ENCODE measurements around the gene TNFRSF12A.
A peak's percentile ranks its signal among the peaks of the same experiment; 100 is the strongest.

Gene TNFRSF12A

DNA sequence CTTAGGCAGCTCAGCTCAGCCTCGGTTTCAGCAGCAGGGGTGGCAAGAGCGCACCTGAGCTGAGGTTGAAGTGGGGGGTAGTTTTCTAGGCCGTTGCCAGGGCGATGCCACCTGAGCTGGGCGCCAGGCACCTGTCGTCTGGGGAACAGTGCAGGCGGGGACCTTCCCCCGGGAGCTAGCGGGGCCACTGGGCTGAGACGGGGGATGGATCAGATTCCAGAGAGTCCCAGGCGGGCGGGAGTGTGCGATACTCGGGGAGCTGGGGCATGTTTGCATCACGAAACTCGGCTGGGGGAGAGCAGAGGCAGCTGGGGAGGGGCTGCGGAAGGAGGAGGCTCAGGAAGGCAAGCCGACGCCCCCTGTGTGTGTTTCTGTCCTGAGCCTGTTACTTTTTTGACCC, 7.9 kb upstream of the TNFRSF12A start:
- Mint-ChIP-seq H3K4me1 (ENCODE audit: low read depth) (peaks cover 24% of the 10 kb centered on the region), H3K27ac (no peak overlapping the region), H3K4me3 (no peak overlapping the region), H3K27me3 (peaks cover 61% of the 10 kb centered on the region), H3K36me3 (ENCODE audit: low read depth) (no peaks in the 10 kb centered on the region), H3K9me3 (no peaks in the 10 kb centered on the region)
- intact Hi-C loops (cut with micrococcal nuclease): no loop called here

GRCh38 chr16:3012828-3013420, 7.2 kb upstream of the TNFRSF12A start, which contains the start of gene CLDN9:
Gene CLDN9, plus strand, starts transcription at chr16:3012923. Its CDS starts 440 bp downstream, at chr16:3013363.
- Mint-ChIP-seq H3K27ac (no peak within 1 kb of the TSS), H3K4me1 (ENCODE audit: low read depth) (peaks cover 19% of the 10 kb centered on the region), H3K36me3 (ENCODE audit: low read depth) (no peaks in the 10 kb centered on the region), H3K9me3 (no peaks in the 10 kb centered on the region), H3K27me3 (peaks cover 64% of the 10 kb centered on the region), H3K4me3 (no peak within 1 kb of the TSS)
- intact Hi-C loops (cut with micrococcal nuclease): no loop called here

DNA sequence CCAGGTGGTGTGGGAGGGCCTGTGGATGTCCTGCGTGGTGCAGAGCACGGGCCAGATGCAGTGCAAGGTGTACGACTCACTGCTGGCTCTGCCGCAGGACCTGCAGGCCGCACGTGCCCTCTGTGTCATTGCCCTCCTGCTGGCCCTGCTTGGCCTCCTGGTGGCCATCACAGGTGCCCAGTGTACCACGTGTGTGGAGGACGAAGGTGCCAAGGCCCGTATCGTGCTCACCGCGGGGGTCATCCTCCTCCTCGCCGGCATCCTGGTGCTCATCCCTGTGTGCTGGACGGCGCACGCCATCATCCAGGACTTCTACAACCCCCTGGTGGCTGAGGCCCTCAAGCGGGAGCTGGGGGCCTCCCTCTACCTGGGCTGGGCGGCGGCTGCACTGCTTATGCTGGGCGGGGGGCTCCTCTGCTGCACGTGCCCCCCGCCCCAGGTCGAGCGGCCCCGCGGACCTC, 6.6 kb upstream of the TNFRSF12A start:
- no peak overlapping the region for H3K4me3 Mint-ChIP-seq
- intact Hi-C loops (cut with micrococcal nuclease): no loop called here
- peaks cover 70% of the 10 kb centered on the region for H3K27me3 Mint-ChIP-seq
- H3K4me1 Mint-ChIP-seq (ENCODE audit: low read depth): peaks cover 19% of the 10 kb centered on the region
- no peaks in the 10 kb centered on the region for H3K36me3 Mint-ChIP-seq (ENCODE audit: low read depth)
- no peak overlapping the region for H3K27ac Mint-ChIP-seq
- no peaks in the 10 kb centered on the region for H3K9me3 Mint-ChIP-seq

DNA sequence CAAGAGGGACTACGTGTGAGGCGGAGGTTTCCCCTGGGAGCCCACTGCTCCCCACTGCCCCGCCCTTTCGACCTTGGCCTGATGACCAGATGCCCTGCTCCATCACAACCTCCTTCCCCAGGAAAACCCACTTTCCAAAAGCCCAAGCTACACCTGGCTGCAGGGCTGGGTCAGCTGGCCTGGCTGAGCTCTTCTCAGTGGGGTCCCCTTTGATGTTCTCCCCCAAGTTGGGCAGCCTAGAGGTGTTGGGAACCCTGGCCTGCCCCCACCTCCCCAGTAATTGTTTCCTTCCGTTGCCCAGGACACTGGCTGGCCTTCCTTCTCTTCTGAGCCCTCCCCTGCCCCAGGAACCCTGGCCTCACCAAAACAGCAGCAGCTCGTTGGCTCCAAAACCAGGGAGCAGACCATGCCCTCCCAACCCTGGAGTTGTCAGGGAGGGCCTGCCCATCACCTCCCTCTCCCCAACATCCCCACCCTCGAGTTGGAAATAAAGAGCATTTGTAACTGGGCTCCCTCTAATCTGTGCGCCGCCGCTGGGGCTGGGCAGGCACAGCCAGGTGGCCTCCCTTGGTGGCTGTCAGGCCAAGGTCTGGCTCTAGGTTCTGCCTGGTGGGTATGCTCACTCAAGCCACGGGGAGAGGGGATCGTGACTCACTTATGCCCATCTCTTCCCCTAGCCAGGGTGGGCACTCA, 6.0 kb upstream of the TNFRSF12A start:
- Mint-ChIP-seq H3K27ac (no peak overlapping the region), H3K4me3 (no peak overlapping the region), H3K4me1 (ENCODE audit: low read depth) (peaks cover 16% of the 10 kb centered on the region), H3K9me3 (no peaks in the 10 kb centered on the region), H3K27me3 (peaks cover 76% of the 10 kb centered on the region), H3K36me3 (ENCODE audit: low read depth) (no peaks in the 10 kb centered on the region)
- intact Hi-C loops (cut with micrococcal nuclease): no loop called here

DNA sequence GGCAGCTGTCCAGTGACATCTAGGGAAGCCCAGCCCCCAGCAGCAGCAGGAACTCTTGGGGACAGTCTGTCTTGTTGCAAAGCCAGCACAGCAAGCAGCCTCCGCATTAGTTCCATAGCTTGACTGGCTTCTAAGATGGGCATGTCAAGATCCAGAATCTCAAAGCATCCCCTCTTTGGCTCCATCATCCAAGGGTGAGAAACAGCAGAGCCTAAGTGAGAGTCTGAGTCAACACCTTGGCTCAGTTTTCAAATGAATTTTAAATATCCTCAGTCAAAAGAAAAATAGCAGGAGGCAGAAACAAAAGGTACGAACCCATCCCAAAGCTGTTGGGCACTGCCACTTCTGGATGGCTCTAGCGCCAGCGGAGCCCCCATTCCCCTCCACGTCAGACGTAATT, 5.2 kb upstream of the TNFRSF12A start:
- Mint-ChIP-seq H3K36me3 (ENCODE audit: low read depth) (no peaks in the 10 kb centered on the region), H3K4me1 (ENCODE audit: low read depth) (peaks cover 24% of the 10 kb centered on the region), H3K4me3 (no peak overlapping the region), H3K27ac (no peak overlapping the region), H3K27me3 (peaks cover 82% of the 10 kb centered on the region), H3K9me3 (no peaks in the 10 kb centered on the region)
- intact Hi-C loops (cut with micrococcal nuclease): no loop called here

- no peaks in the 10 kb centered on the region for H3K9me3 Mint-ChIP-seq
- no peak overlapping the region for H3K4me3 Mint-ChIP-seq
- intact Hi-C loops (cut with micrococcal nuclease): no loop called here
- H3K27me3 Mint-ChIP-seq: peaks cover 79% of the 10 kb centered on the region
- H3K27ac Mint-ChIP-seq: no peak overlapping the region
- H3K4me1 Mint-ChIP-seq (ENCODE audit: low read depth): peaks cover 30% of the 10 kb centered on the region
- H3K36me3 Mint-ChIP-seq (ENCODE audit: low read depth): peaks cover 4% of the 10 kb centered on the region
Measured at GRCh38 chr16:3015865-3016521, 4.2 kb upstream of the TNFRSF12A start.

GRCh38 chr16:3017344-3017743, 2.8 kb upstream of the TNFRSF12A start:
- Mint-ChIP-seq H3K27me3 (peaks cover 66% of the 10 kb centered on the region), H3K9me3 (no peaks in the 10 kb centered on the region), H3K4me1 (ENCODE audit: low read depth) (peaks cover 39% of the 10 kb centered on the region), H3K4me3 (no peak overlapping the region), H3K36me3 (ENCODE audit: low read depth) (peaks cover 4% of the 10 kb centered on the region), H3K27ac (no peak overlapping the region)
- intact Hi-C loops (cut with micrococcal nuclease): no loop called here

- H3K27ac Mint-ChIP-seq: no peak within 1 kb of the TSS
- no peak within 1 kb of the TSS for H3K4me3 Mint-ChIP-seq
- H3K27me3 Mint-ChIP-seq: peaks cover 60% of the 10 kb centered on the region
Measured at GRCh38 chr16:3017794-3018506, 2.2 kb upstream of the TNFRSF12A start, which contains the start of gene CLDN6. Gene CLDN6, minus strand, starts transcription at chr16:3018183. Its CDS starts 2,162 bp downstream, at chr16:3016021.

DNA sequence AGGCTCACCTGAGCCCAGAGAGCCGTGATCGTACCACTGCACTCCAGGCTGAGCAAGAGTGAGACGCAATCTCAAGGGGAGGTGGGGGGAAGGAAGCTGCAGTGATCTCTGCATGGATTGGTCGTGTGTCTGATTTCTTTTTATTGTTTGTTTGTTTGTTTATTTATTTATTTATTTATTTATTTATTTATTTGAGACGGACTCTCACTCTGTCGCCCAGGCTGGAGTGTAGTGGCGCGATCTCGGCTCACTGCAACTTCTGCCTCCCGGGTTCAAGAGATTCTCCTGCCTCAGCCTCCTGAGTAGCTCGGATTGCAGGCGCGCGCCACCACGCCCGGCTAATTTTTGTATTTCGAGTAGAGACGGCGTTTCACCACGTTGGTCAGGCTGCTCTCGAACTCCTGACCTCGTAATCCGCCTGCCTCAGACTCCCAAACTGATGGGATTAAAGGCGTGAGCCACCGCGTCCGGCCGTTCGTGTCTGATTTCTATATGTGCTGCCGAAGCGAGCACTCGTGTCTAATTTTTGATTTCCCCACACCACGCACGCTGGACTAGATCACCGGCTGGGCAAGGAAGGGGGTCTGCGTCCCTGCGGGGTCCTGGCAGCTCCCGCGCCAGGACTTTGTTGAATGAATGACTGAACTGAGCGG, 448 bp upstream of the TNFRSF12A start:
- H3K4me1 Mint-ChIP-seq (ENCODE audit: low read depth): peaks cover 58% of the 10 kb centered on the region
- H3K27ac Mint-ChIP-seq: peak overlapping the region; percentile 90
- peaks cover 22% of the 10 kb centered on the region for H3K36me3 Mint-ChIP-seq (ENCODE audit: low read depth)
- no peaks in the 10 kb centered on the region for H3K9me3 Mint-ChIP-seq
- intact Hi-C loops (cut with micrococcal nuclease): loop anchor here (1.0 kb wide), 1 partner anchor 12 kb away; no protein-coding TSS in a partner anchor
- H3K4me3 Mint-ChIP-seq: peak overlapping the region; percentile 81
- peaks cover 42% of the 10 kb centered on the region for H3K27me3 Mint-ChIP-seq

More at GRCh38 chr16:3017794-3018506, 2.2 kb upstream of the TNFRSF12A start, which contains the start of gene CLDN6:
- Mint-ChIP-seq H3K4me1 (ENCODE audit: low read depth) (peaks cover 44% of the 10 kb centered on the region), H3K9me3 (no peaks in the 10 kb centered on the region), H3K36me3 (ENCODE audit: low read depth) (peaks cover 9% of the 10 kb centered on the region)
- intact Hi-C loops (cut with micrococcal nuclease): no loop called here

GRCh38 chr16:3020604-3021448, 658 bp downstream of the TNFRSF12A start:
- H3K4me1 Mint-ChIP-seq (ENCODE audit: low read depth): peaks cover 65% of the 10 kb centered on the region
- H3K27me3 Mint-ChIP-seq: peaks cover 32% of the 10 kb centered on the region
- H3K9me3 Mint-ChIP-seq: no peaks in the 10 kb centered on the region
- H3K4me3 Mint-ChIP-seq: peak overlapping the region; percentile 81
- peaks cover 28% of the 10 kb centered on the region for H3K36me3 Mint-ChIP-seq (ENCODE audit: low read depth)
- intact Hi-C loops (cut with micrococcal nuclease): loop anchor here (1.0 kb wide), 1 partner anchor 14 kb away; no protein-coding TSS in a partner anchor
- peak overlapping the region; percentile 90 for H3K27ac Mint-ChIP-seq

DNA sequence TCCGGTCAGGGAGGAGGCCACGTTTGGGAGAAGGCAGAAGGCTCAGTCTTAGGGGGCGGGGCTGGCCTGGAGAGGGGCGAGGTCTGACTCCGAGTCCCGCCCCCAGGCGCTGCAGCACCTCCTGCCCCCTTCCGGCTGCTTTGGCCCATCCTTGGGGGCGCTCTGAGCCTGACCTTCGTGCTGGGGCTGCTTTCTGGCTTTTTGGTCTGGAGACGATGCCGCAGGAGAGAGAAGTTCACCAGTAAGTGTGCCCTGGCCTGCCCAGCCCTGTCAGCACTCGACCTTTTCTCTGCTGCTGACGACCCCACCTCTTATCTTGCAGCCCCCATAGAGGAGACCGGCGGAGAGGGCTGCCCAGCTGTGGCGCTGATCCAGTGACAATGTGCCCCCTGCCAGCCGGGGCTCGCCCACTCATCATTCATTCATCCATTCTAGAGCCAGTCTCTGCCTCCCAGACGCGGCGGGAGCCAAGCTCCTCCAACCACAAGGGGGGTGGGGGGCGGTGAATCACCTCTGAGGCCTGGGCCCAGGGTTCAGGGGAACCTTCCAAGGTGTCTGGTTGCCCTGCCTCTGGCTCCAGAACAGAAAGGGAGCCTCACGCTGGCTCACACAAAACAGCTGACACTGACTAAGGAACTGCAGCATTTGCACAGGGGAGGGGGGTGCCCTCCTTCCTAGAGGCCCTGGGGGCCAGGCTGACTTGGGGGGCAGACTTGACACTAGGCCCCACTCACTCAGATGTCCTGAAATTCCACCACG, 1.5 kb downstream of the TNFRSF12A start:
- peaks cover 36% of the 10 kb centered on the region for H3K36me3 Mint-ChIP-seq (ENCODE audit: low read depth)
- intact Hi-C loops (cut with micrococcal nuclease): no loop called here
- peaks cover 28% of the 10 kb centered on the region for H3K27me3 Mint-ChIP-seq
- H3K4me1 Mint-ChIP-seq (ENCODE audit: low read depth): peaks cover 65% of the 10 kb centered on the region
- H3K4me3 Mint-ChIP-seq: peak overlapping the region; percentile 81
- H3K9me3 Mint-ChIP-seq: no peaks in the 10 kb centered on the region
- peak overlapping the region; percentile 90 for H3K27ac Mint-ChIP-seq

DNA sequence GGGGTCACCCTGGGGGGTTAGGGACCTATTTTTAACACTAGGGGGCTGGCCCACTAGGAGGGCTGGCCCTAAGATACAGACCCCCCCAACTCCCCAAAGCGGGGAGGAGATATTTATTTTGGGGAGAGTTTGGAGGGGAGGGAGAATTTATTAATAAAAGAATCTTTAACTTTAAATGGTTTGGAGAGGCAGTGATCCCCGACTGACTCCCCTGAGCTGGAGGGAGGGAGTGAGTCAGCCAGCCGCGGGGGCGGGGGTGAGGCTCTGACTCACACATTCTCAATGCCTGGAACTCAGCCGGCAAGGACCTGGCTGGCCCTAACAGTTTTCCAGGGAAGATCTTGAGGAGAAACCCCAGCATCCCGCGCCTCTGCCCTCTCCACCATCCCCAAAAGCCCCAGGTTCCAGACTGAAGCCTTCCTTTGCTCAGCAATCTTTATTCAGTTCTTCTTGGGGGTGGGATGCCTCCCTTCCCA, 2.1 kb downstream of the TNFRSF12A start:
- Mint-ChIP-seq H3K27me3 (peaks cover 22% of the 10 kb centered on the region), H3K4me1 (ENCODE audit: low read depth) (peaks cover 65% of the 10 kb centered on the region), H3K4me3 (peak overlapping the region; percentile 81), H3K27ac (peak overlapping the region; percentile 90), H3K9me3 (no peaks in the 10 kb centered on the region), H3K36me3 (ENCODE audit: low read depth) (peaks cover 43% of the 10 kb centered on the region)
- intact Hi-C loops (cut with micrococcal nuclease): no loop called here
